HG02852 (cell line): Measurements from ENCODE around the gene IQCK.

Experiments
- ATAC-seq: cut with Tn5 transposase; IDR thresholded peaks from one replicate; pipeline ENCODE4 v1.9.1; 2021; ENCODE audit warnings: mild to moderate bottlenecking, moderate library complexity; ENCODE audit not compliant: unreplicated experiment

Gene IQCK

GRCh38 chr16:19754644-19755036 lies 36.6 kb downstream of the IQCK start:
- no peak for ATAC-seq

GRCh38 chr16:19755268-19755667 lies 37.2 kb downstream of the IQCK start:
- no peak for ATAC-seq

- no peak for ATAC-seq
Observed at GRCh38 chr16:19757026-19757425, 39.0 kb downstream of the IQCK start.

- no peak for ATAC-seq
Observed at GRCh38 chr16:19757762-19758595, 39.9 kb downstream of the IQCK start.

GRCh38 chr16:19760356-19761060 lies 42.4 kb downstream of the IQCK start:
- ATAC-seq = no peak

GRCh38 chr16:19765860-19766553 lies 47.9 kb downstream of the IQCK start:
- ATAC-seq = no peak

GRCh38 chr16:19766554-19766884 lies 48.4 kb downstream of the IQCK start:
- ATAC-seq = no peak

GRCh38 chr16:19766988-19767387 lies 48.9 kb downstream of the IQCK start:
- no peak for ATAC-seq

GRCh38 chr16:19767497-19767896 lies 49.4 kb downstream of the IQCK start:
- no peak for ATAC-seq

- no peak for ATAC-seq
Observed at GRCh38 chr16:19769239-19769638, 51.2 kb downstream of the IQCK start.

GRCh38 chr16:19771040-19771439 lies 53.0 kb downstream of the IQCK start:
- no peak for ATAC-seq

- no peak for ATAC-seq
Observed at GRCh38 chr16:19771796-19772195, 53.7 kb downstream of the IQCK start.

- ATAC-seq = no peak
Observed at GRCh38 chr16:19774024-19774423, 56.0 kb downstream of the IQCK start.

- no peak for ATAC-seq
Observed at GRCh38 chr16:19776147-19776546, 58.1 kb downstream of the IQCK start.

GRCh38 chr16:19776565-19776964 lies 58.5 kb downstream of the IQCK start:
- no peak for ATAC-seq

- no peak for ATAC-seq
Observed at GRCh38 chr16:19780321-19780720, 62.2 kb downstream of the IQCK start.

- no peak for ATAC-seq
Observed at GRCh38 chr16:19781226-19781625, 63.2 kb downstream of the IQCK start.

- ATAC-seq = no peak
Observed at GRCh38 chr16:19783363-19784182, 65.5 kb downstream of the IQCK start.

- ATAC-seq = no peak
Observed at GRCh38 chr16:19784183-19784736, 66.2 kb downstream of the IQCK start.

- ATAC-seq = no peak
Observed at GRCh38 chr16:19785081-19785480, 67.0 kb downstream of the IQCK start.
